ENCODE measurements around the gene MMP2.

MMP2 gene

GRCh38 chr16:55478827-55479429 lies at the start of gene MMP2:
TSS of gene MMP2 (plus strand) at chr16:55479198. CDS start at chr16:55479480, 282 bp downstream.
- DNase-seq: peak; percentile 92

GRCh38 chr16:55433030-55433429 lies 46.0 kb upstream of the MMP2 start:
- no peak for DNase-seq

- no peak for DNase-seq
Observed at GRCh38 chr16:55433535-55433934, 45.5 kb upstream of the MMP2 start.

GRCh38 chr16:55434000-55434399 lies 45.0 kb upstream of the MMP2 start:
- no peak for DNase-seq

GRCh38 chr16:55435387-55435786 lies 43.6 kb upstream of the MMP2 start:
- no peak for DNase-seq

- no peak for DNase-seq
Observed at GRCh38 chr16:55436587-55436986, 42.4 kb upstream of the MMP2 start.

GRCh38 chr16:55437625-55438024 lies 41.4 kb upstream of the MMP2 start:
- DNase-seq: no peak

- DNase-seq: no peak
Observed at GRCh38 chr16:55438281-55438680, 40.7 kb upstream of the MMP2 start.

- no peak for DNase-seq
Observed at GRCh38 chr16:55439101-55439690, 39.8 kb upstream of the MMP2 start.

- DNase-seq: no peak
Observed at GRCh38 chr16:55443434-55444346, 35.3 kb upstream of the MMP2 start.

GRCh38 chr16:55444754-55445485 lies 34.1 kb upstream of the MMP2 start:
- no peak for DNase-seq

- no peak for DNase-seq
Observed at GRCh38 chr16:55447231-55447630, 31.8 kb upstream of the MMP2 start.

- DNase-seq: no peak
Observed at GRCh38 chr16:55452996-55453395, 26.0 kb upstream of the MMP2 start.

GRCh38 chr16:55453909-55454308 lies 25.1 kb upstream of the MMP2 start:
- no peak for DNase-seq

- no peak for DNase-seq
Observed at GRCh38 chr16:55454861-55455260, 24.1 kb upstream of the MMP2 start.

- DNase-seq: no peak
Observed at GRCh38 chr16:55462241-55462640, 16.8 kb upstream of the MMP2 start.

GRCh38 chr16:55464375-55464774 lies 14.6 kb upstream of the MMP2 start:
- no peak for DNase-seq

GRCh38 chr16:55465077-55465896 lies 13.7 kb upstream of the MMP2 start:
- peak; percentile 84 for DNase-seq

GRCh38 chr16:55466209-55466608 lies 12.8 kb upstream of the MMP2 start:
- DNase-seq: no peak

- no peak for DNase-seq
Observed at GRCh38 chr16:55467898-55468297, 11.1 kb upstream of the MMP2 start.

GRCh38 chr16:55468352-55468990 lies 10.5 kb upstream of the MMP2 start:
- no peak for DNase-seq

Data from left hindlimb (tissue), 1 donor.